Measurements from ENCODE around the gene CLDN6. TPM values are rescaled to one million over a fixed set of nuclear protein-coding genes. Genes with fewer than 3 reads are reported as not detected.

CLDN6 gene
- total and polyA plus RNA-seq, 9 of the 15 experiments (the other 6 are each of a cell fraction or from before 2014, with no cell fraction given), result 0.22 to 0.75 (median 0.38) TPM; not detected in 3

DNA sequence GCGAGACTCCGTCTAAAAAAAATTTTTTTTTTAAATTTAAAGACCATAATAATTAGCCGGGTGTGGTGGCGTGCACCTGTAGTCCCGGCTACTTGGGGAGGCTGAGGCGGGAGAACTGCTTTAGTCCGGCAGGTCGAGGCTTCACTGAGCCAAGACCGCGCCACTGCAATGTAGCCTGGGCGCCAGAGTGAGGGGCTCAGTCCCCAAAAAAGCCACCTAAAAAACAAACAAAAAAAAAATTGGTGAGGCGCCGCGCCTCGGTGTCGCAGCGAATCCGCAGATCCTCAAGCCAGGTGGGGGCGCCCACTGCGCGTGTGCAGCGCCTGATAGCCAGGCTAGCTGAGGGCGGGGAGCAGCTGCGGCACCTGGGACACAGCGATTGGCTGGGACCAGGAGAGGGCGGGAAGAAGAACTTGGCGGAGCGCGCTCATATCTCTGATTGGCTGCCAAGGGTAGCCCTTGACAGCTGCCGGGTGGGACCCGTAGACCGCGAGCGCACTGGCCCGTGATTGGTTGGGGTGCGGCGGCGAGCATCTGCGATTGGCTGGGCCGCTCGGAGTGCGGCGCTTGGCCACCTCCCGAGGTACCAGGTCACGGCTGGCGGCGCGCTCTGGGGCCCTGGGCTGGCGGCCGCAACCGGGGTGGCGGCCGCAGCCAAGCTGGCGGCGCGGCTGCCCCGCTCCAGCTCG lies 14.3 kb downstream of the CLDN6 start (continued):
- TF ChIP-seq SMARCC2 (IDR thresholded peaks at IDR 0.05; ENCODE audit: low read depth), result no peak
- TF ChIP-seq ILK (tag; IDR thresholded peaks at IDR 0.05; ENCODE audit: borderline replicate concordance, low read depth), result no peak
- TF ChIP-seq PRPF4 (IDR thresholded peaks at IDR 0.05; ENCODE audit: insufficient read depth, low read depth, low read length, poor library complexity, severe bottlenecking), result no peak
- TF ChIP-seq CREBBP (IDR thresholded peaks at IDR 0.05; ENCODE audit: low read depth, low read length), result no peak
- TF ChIP-seq ZBTB49 (CRISPR knock-in tag; IDR thresholded peaks at IDR 0.05; ENCODE audit: borderline replicate concordance), result no peak
- no peak for TF ChIP-seq KAT2B (IDR thresholded peaks at IDR 0.05; ENCODE audit: low read depth, low read length)
- peak; percentile 95 for TF ChIP-seq NEUROD1 (IDR thresholded peaks at IDR 0.05; ENCODE audit: borderline replicate concordance, low read depth, low read length, partially characterized antibody)
- TF ChIP-seq HBP1 (CRISPR knock-in tag; IDR thresholded peaks at IDR 0.05), result no peak
- no peak for TF ChIP-seq OTX1 (CRISPR knock-in tag; IDR thresholded peaks at IDR 0.05)
- TF ChIP-seq, protein P1, sequence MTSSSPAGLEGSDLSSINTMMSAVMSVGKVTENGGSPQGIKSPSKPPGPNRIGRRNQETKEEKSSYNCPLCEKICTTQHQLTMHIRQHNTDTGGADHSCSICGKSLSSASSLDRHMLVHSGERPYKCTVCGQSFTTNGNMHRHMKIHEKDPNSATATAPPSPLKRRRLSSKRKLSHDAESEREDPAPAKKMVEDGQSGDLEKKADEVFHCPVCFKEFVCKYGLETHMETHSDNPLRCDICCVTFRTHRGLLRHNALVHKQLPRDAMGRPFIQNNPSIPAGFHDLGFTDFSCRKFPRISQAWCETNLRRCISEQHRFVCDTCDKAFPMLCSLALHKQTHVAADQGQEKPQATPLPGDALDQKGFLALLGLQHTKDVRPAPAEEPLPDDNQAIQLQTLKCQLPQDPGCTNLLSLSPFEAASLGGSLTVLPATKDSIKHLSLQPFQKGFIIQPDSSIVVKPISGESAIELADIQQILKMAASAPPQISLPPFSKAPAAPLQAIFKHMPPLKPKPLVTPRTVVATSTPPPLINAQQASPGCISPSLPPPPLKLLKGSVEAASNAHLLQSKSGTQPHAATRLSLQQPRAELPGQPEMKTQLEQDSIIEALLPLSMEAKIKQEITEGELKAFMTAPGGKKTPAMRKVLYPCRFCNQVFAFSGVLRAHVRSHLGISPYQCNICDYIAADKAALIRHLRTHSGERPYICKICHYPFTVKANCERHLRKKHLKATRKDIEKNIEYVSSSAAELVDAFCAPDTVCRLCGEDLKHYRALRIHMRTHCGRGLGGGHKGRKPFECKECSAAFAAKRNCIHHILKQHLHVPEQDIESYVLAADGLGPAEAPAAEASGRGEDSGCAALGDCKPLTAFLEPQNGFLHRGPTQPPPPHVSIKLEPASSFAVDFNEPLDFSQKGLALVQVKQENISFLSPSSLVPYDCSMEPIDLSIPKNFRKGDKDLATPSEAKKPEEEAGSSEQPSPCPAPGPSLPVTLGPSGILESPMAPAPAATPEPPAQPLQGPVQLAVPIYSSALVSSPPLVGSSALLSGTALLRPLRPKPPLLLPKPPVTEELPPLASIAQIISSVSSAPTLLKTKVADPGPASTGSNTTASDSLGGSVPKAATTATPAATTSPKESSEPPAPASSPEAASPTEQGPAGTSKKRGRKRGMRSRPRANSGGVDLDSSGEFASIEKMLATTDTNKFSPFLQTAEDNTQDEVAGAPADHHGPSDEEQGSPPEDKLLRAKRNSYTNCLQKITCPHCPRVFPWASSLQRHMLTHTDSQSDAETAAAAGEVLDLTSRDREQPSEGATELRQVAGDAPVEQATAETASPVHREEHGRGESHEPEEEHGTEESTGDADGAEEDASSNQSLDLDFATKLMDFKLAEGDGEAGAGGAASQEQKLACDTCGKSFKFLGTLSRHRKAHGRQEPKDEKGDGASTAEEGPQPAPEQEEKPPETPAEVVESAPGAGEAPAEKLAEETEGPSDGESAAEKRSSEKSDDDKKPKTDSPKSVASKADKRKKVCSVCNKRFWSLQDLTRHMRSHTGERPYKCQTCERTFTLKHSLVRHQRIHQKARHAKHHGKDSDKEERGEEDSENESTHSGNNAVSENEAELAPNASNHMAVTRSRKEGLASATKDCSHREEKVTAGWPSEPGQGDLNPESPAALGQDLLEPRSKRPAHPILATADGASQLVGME (CRISPR knock-in tag; IDR thresholded peaks at IDR 0.05), result no peak
- TF ChIP-seq ZNF431 (CRISPR knock-in tag; IDR thresholded peaks at IDR 0.05), result no peak
- TF ChIP-seq, protein P2, sequence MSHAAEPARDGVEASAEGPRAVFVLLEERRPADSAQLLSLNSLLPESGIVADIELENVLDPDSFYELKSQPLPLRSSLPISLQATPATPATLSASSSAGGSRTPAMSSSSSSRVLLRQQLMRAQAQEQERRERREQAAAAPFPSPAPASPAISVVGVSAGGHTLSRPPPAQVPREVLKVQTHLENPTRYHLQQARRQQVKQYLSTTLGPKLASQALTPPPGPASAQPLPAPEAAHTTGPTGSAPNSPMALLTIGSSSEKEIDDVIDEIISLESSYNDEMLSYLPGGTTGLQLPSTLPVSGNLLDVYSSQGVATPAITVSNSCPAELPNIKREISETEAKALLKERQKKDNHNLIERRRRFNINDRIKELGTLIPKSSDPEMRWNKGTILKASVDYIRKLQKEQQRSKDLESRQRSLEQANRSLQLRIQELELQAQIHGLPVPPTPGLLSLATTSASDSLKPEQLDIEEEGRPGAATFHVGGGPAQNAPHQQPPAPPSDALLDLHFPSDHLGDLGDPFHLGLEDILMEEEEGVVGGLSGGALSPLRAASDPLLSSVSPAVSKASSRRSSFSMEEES (CRISPR knock-in tag; IDR thresholded peaks at IDR 0.05), result no peak
- TF ChIP-seq NFE2 (IDR thresholded peaks at IDR 0.05; ENCODE audit: low read depth), result no peak
- TF ChIP-seq ZNF57 (CRISPR knock-in tag; IDR thresholded peaks at IDR 0.05), result no peak
- TF ChIP-seq HDAC1 (IDR thresholded peaks at IDR 0.05), result peak in 1 of 2 experiments; percentile 31; a peak in 2 of 4 replicates
- no peak for TF ChIP-seq HMGN3 (IDR thresholded peaks at IDR 0.05; ENCODE audit: borderline replicate concordance, extremely low read depth, insufficient read length, low read depth, low read length)

All from K562 (cell line).